HepG2 (cell line): ENCODE results near the gene BCL11B. TPM values are rescaled to one million over a fixed set of nuclear protein-coding genes. Genes with fewer than 3 reads are reported as not detected.

Experiments
- ATAC-seq: fragments of 200-7000 bp; cut with Tn5 transposase; 3 replicates; pipeline ENCODE4 v1.9.1; 2020; ENCODE audit warnings: mild to moderate bottlenecking, moderate library complexity
- BruUV-seq: library from RNA; stranded (reverse); fragments of 400-500 nt; replicated peaks from 2 replicates; lab custom pipeline; 2021; lab: Mats Ljungman, UMichigan
- CTCF ChIA-PET: fragments of 300-600 bp; formaldehyde crosslinking; extraction: SDS; loops from one replicate; lab custom pipeline; 2021; ENCODE audit warnings: low total read pairs, inconsistent platforms, low intra/inter-chr PET ratio; lab: Yijun Ruan, JAX
- POLR2A ChIA-PET: fragments of 350-600 bp; sonication (Branson Sonifier 250); formaldehyde crosslinking; loops from one replicate; lab custom pipeline; 2020; ENCODE audit warnings: antibody characterized with exemption, inconsistent platforms; lab: Yijun Ruan, JAX
- DNase-seq: peaks from one replicate; pipeline ENCODE4 v3.0.0-alpha.2; 2015; ENCODE audit warnings: low spot score
- FAIRE-seq: peaks from 3 replicates; lab custom pipeline; 2011; peaks lifted over from hg19 to GRCh38; lab: Jason Lieb, UNC
- H2AFZ ChIP-seq: one replicate; pipeline ENCODE4 v1.6.1; 2011; ENCODE audit warnings: low read length, inconsistent platforms
- H3K27ac ChIP-seq: fragments of 300-600 bp; 3 replicates; pipeline ENCODE4 v1.8.0; 2011; ENCODE audit warnings: mixed run types, mild to moderate bottlenecking, mixed read lengths, low read length, inconsistent platforms; ENCODE audit not compliant: insufficient read depth; ENCODE audit errors: extremely low read length
- H3K27me3 ChIP-seq, 2 experiments: fragments of 200-600 bp in 1 of 2; 2 replicates in 1 of 2; 3 replicates in 1 of 2; pipeline versions ENCODE4 v1.6.0 to v1.8.0; 2011; ENCODE audit warnings: low read length in 2 of 2, mild to moderate bottlenecking in 2 of 2, moderate library complexity in 2 of 2, inconsistent platforms in 1 of 2; ENCODE audit not compliant: insufficient read depth in 2 of 2, control insufficient read depth in 1 of 2
- H3K36me3 ChIP-seq, 2 experiments: fragments of 200-600 bp in 1 of 2; replicated peaks in 1 of 2; 2 replicates in 1 of 2; 3 replicates in 1 of 2; pipeline versions ENCODE4 v1.5.1 to v1.8.0; 2011; ENCODE audit warnings: low read length in 2 of 2, inconsistent platforms in 1 of 2; ENCODE audit not compliant: insufficient read depth in 2 of 2, control insufficient read depth in 1 of 2
- H3K4me1 ChIP-seq: 2 replicates; pipeline ENCODE4 v1.5.1; 2012; ENCODE audit warnings: low read length, inconsistent platforms; ENCODE audit not compliant: insufficient read depth
- H3K4me2 ChIP-seq: 2 replicates; pipeline ENCODE4 v1.6.0; 2011; ENCODE audit warnings: low read depth, low read length, inconsistent platforms
- H3K4me3 ChIP-seq, 3 experiments: fragments of 200-600 bp in 1 of 3; sonication (generic), shearing (Covaris generic) in 1 of 3; replicated peaks in 1 of 3; 2 replicates each; pipeline ENCODE4 v1.5.1; 2011 to 2016; ENCODE audit warnings: low read length in 3 of 3, inconsistent platforms in 2 of 3, low read depth in 2 of 3, mild to moderate bottlenecking in 2 of 3, control low read depth in 1 of 3, mixed read lengths in 1 of 3; ENCODE audit not compliant: insufficient read depth in 1 of 3
- H3K79me2 ChIP-seq: one replicate; pipeline ENCODE4 v1.6.1; 2011; ENCODE audit warnings: low read length, inconsistent platforms; ENCODE audit not compliant: insufficient read depth
- H3K9ac ChIP-seq: 2 replicates; pipeline ENCODE4 v1.6.0; 2011; ENCODE audit warnings: mild to moderate bottlenecking, low read depth, low read length, inconsistent platforms; ENCODE audit not compliant: insufficient read depth
- H3K9me3 ChIP-seq: 2 replicates; pipeline ENCODE4 v1.5.1; 2012; ENCODE audit warnings: mild to moderate bottlenecking, low read length
- H4K20me1 ChIP-seq: 2 replicates; pipeline ENCODE4 v1.6.0; 2011; ENCODE audit warnings: inconsistent platforms, mild to moderate bottlenecking, low read length, moderate library complexity; ENCODE audit not compliant: insufficient read depth
- ATF1 ChIP-seq: IDR thresholded peaks from 2 replicates; pipeline ENCODE4 v1.6.1; 2016; ENCODE audit warnings: mild to moderate bottlenecking, control low read depth
- CENPX ChIP-seq: sonication (generic); formaldehyde crosslinking; IDR thresholded peaks from 2 replicates; pipeline ENCODE4 v1.9.0; 2021; ENCODE audit warnings: mild to moderate bottlenecking, missing genetic modification reagents, moderate library complexity
- HOXA5 ChIP-seq: sonication (generic); formaldehyde crosslinking; IDR thresholded peaks from 2 replicates; pipeline ENCODE4 v1.4.0; 2020; ENCODE audit warnings: missing genetic modification reagents
- KDM2A ChIP-seq: sonication (generic); formaldehyde crosslinking; IDR thresholded peaks from 2 replicates; pipeline ENCODE4 v1.4.0; 2020; ENCODE audit warnings: low read depth, missing genetic modification reagents, borderline replicate concordance
- NBN ChIP-seq: fragments of 450-650 bp; conservative IDR thresholded peaks from 2 replicates; pipeline ENCODE4 v1.6.1; 2017
- POLR2AphosphoS2 ChIP-seq: IDR thresholded peaks from 2 replicates; pipeline ENCODE4 v1.6.1; 2011; ENCODE audit warnings: low read depth, low read length, improper control_type of control experiment
- RNF2 ChIP-seq: fragments of 450-650 bp; conservative IDR thresholded peaks from 2 replicates; pipeline ENCODE4 v1.6.1; 2016; ENCODE audit warnings: low read depth
- TGIF2 ChIP-seq: IDR thresholded peaks from 2 replicates; pipeline ENCODE4 v1.6.1; 2016; ENCODE audit warnings: control low read depth, missing compliant biosample characterization
- ZNF558 ChIP-seq: sonication (generic); formaldehyde crosslinking; IDR thresholded peaks from 2 replicates; pipeline ENCODE4 v1.9.0; 2022; ENCODE audit warnings: mild to moderate bottlenecking, missing genetic modification reagents, borderline replicate concordance
- WGBS: methylation state at CpG from one replicate; pipeline ENCODE4 v1.1.6; 2017; ENCODE audit warnings: low lambda C conversion rate; 5-methylcytosine and 5-hydroxymethylcytosine counted together
- in situ Hi-C: cut with HindIII; loops from 2 replicates; pipeline ENCODE4 v1.10.0; 2017; ENCODE audit warnings: low pct_unique_long_range_greater_than_20kb; ENCODE audit not compliant: extremely low pct_ligation_motif_present
- intact Hi-C: fragments of 100-400 bp; cut with micrococcal nuclease; formaldehyde crosslinking; loops from one replicate; pipeline ENCODE4 v1.10.0; 2022; ENCODE audit not compliant: unreplicated experiment
- polyA plus RNA-seq, 8 experiments: library from polyadenylated mRNA; depleted of rRNA in 3 of 8; stranded (reverse) in 7 of 8; unstranded in 1 of 8; fragments of >200 nt; fragmentation: Illumina TruSeq in 4 of 8; extraction: Trizol in 4 of 8; gene quantifications; 2 replicates each; pipeline versions ENCODE4 v1.2.1 to v1.2.3, GENCODE V29; 2011 to 2016; ENCODE audit warnings: low read depth in 4 of 8, missing spikeins in 1 of 8, mixed read lengths in 1 of 8; ENCODE audit not compliant: insufficient read depth in 1 of 8
- total RNA-seq, 5 experiments: library from RNA; depleted of rRNA; stranded (reverse); fragments of >200 nt; fragmentation: Illumina TruSeq; extraction: Trizol; gene quantifications; 2 replicates each; pipeline ENCODE4 v1.2.3, GENCODE V29; 2016; ENCODE audit warnings: low read depth in 1 of 5
- TF ChIP-seq, protein P1 (sequence below): sonication (generic); formaldehyde crosslinking; IDR thresholded peaks from 2 replicates; pipeline ENCODE4 v1.8.0; 2022; ENCODE audit warnings: missing genetic modification reagents, mild to moderate bottlenecking, inconsistent platforms, borderline replicate concordance
- TF ChIP-seq, protein P2 (sequence below): sonication (generic); formaldehyde crosslinking; IDR thresholded peaks from 2 replicates; pipeline ENCODE4 v1.9.0; 2021; ENCODE audit warnings: missing genetic modification reagents, mild to moderate bottlenecking, borderline replicate concordance
- TF ChIP-seq, protein P3 (sequence below): IDR thresholded peaks from 2 replicates; pipeline ENCODE4 v1.6.1; 2016; ENCODE audit warnings: missing biosample characterization, missing genetic modification reagents, low read depth
- TF ChIP-seq, protein P4 (sequence below): sonication (generic); formaldehyde crosslinking; IDR thresholded peaks from 2 replicates; pipeline ENCODE4 v1.4.0; 2020; ENCODE audit warnings: missing genetic modification reagents, borderline replicate concordance
- TF ChIP-seq, protein P5 (sequence below): sonication (generic); formaldehyde crosslinking; IDR thresholded peaks from 2 replicates; pipeline ENCODE4 v1.4.0; 2020; ENCODE audit warnings: low read depth, missing genetic modification reagents

Gene BCL11B
- total and polyA plus RNA-seq, 2 of the 13 experiments (the other 11 are each of a cell fraction or from before 2014, with no cell fraction given): not detected

DNA sequence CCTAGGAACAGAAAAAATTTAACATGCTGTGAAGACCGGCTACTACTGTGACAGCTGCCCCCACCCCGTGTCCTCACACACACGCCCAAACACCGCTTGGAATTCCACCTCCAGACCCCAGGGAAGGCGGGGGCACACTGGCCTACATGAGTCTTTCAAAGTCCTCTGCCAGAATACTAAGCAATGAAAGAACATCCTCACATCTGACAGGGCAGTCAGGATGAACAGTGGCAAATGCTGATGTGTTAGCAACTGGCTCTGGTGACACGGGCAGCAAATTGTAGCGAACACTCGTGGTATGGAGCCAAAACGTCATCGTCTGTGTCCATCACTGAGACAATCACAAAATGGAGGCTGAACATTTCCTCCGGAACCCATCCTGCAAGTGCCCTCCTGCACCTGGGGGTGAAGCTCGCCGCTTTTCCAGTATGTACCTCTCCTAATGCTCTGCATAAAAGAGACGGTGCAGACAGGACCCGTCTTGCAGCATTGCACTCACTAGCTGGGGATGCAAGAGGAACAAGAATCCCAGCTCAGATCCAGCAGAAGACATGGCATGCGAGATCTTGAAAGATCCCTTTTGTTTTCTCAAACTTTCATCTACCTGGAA lies 94.8 kb downstream of the BCL11B start:
- ATAC-seq (no peak), DNase-seq (no peak), FAIRE-seq (no peak)
- CTCF ChIA-PET: no interaction called here
- intact Hi-C loops (no loop called here), in situ Hi-C loops (no loop called here)
- H3K36me3 ChIP-seq: no peaks in the 10 kb centered on the region
- no peaks in the 10 kb centered on the region for H3K4me1 ChIP-seq
- no peak overlapping the region for H2AFZ ChIP-seq
- H3K27me3 ChIP-seq: peaks cover 0 to 20% of the 10 kb centered on the region in 2 experiments; a peak in 2 of 5 replicates
- WGBS: 22% methylated on average over 11 of the region's 16 CpGs
- BruUV-seq: no TSS peak
- no peaks in the 10 kb centered on the region for H4K20me1 ChIP-seq
- H3K27ac ChIP-seq: no peak overlapping the region
- no peak overlapping the region for H3K9ac ChIP-seq
- H3K4me2 ChIP-seq: no peak overlapping the region
- no peak overlapping the region for H3K4me3 ChIP-seq
- no peaks in the 10 kb centered on the region for H3K9me3 ChIP-seq
- POLR2A ChIA-PET: no interaction called here
- H3K79me2 ChIP-seq: no peaks in the 10 kb centered on the region
- TF ChIP-seq, protein P1, sequence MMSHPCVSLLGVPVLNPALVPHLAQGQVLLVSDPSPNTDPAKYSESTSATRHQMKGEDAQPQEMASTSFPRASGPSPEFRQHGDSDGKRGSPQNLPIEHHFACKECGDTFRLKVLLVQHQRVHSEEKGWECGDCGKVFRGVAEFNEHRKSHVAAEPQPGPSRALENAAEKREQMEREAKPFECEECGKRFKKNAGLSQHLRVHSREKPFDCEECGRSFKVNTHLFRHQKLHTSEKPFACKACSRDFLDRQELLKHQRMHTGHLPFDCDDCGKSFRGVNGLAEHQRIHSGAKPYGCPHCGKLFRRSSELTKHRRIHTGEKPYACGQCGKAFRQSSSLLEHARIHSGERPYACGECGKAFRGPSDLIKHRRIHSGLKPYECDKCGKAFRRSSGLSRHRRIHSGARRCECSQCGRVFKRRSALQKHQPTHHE (CRISPR knock-in tag): no peak
- TF ChIP-seq, protein P2, sequence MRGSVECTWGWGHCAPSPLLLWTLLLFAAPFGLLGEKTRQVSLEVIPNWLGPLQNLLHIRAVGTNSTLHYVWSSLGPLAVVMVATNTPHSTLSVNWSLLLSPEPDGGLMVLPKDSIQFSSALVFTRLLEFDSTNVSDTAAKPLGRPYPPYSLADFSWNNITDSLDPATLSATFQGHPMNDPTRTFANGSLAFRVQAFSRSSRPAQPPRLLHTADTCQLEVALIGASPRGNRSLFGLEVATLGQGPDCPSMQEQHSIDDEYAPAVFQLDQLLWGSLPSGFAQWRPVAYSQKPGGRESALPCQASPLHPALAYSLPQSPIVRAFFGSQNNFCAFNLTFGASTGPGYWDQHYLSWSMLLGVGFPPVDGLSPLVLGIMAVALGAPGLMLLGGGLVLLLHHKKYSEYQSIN: no peak
- TF ChIP-seq, protein P3, sequence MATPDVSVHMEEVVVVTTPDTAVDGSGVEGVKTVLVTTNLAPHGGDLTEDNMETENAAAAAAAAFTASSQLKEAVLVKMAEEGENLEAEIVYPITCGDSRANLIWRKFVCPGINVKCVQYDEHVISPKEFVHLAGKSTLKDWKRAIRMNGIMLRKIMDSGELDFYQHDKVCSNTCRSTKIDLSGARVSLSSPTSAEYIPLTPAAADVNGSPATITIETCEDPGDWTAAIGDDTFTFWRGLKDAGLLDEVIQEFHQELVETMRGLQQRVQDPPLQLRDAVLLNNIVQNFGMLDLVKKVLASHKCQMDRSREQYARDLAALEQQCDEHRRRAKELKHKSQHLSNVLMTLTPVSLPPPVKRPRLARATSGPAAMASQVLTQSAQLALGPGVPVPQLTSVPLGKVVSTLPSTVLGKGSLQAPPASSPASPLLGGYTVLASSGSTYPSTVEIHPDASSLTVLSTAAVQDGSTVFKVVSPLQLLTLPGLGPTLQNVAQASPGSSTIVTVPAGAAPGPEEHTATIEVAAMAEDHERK (CRISPR knock-in tag): no peak
- TF ChIP-seq ZNF558 (CRISPR knock-in tag) (no peak), RNF2 (no peak), ATF1 (CRISPR knock-in tag) (no peak), KDM2A (CRISPR knock-in tag) (no peak), TGIF2 (CRISPR knock-in tag) (no peak), HOXA5 (CRISPR knock-in tag) (no peak), POLR2AphosphoS2 (no peak), NBN (no peak), CENPX (CRISPR knock-in tag) (no peak)
- TF ChIP-seq, protein P4, sequence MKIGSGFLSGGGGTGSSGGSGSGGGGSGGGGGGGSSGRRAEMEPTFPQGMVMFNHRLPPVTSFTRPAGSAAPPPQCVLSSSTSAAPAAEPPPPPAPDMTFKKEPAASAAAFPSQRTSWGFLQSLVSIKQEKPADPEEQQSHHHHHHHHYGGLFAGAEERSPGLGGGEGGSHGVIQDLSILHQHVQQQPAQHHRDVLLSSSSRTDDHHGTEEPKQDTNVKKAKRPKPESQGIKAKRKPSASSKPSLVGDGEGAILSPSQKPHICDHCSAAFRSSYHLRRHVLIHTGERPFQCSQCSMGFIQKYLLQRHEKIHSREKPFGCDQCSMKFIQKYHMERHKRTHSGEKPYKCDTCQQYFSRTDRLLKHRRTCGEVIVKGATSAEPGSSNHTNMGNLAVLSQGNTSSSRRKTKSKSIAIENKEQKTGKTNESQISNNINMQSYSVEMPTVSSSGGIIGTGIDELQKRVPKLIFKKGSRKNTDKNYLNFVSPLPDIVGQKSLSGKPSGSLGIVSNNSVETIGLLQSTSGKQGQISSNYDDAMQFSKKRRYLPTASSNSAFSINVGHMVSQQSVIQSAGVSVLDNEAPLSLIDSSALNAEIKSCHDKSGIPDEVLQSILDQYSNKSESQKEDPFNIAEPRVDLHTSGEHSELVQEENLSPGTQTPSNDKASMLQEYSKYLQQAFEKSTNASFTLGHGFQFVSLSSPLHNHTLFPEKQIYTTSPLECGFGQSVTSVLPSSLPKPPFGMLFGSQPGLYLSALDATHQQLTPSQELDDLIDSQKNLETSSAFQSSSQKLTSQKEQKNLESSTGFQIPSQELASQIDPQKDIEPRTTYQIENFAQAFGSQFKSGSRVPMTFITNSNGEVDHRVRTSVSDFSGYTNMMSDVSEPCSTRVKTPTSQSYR (CRISPR knock-in tag): no peak
- TF ChIP-seq, protein P5, sequence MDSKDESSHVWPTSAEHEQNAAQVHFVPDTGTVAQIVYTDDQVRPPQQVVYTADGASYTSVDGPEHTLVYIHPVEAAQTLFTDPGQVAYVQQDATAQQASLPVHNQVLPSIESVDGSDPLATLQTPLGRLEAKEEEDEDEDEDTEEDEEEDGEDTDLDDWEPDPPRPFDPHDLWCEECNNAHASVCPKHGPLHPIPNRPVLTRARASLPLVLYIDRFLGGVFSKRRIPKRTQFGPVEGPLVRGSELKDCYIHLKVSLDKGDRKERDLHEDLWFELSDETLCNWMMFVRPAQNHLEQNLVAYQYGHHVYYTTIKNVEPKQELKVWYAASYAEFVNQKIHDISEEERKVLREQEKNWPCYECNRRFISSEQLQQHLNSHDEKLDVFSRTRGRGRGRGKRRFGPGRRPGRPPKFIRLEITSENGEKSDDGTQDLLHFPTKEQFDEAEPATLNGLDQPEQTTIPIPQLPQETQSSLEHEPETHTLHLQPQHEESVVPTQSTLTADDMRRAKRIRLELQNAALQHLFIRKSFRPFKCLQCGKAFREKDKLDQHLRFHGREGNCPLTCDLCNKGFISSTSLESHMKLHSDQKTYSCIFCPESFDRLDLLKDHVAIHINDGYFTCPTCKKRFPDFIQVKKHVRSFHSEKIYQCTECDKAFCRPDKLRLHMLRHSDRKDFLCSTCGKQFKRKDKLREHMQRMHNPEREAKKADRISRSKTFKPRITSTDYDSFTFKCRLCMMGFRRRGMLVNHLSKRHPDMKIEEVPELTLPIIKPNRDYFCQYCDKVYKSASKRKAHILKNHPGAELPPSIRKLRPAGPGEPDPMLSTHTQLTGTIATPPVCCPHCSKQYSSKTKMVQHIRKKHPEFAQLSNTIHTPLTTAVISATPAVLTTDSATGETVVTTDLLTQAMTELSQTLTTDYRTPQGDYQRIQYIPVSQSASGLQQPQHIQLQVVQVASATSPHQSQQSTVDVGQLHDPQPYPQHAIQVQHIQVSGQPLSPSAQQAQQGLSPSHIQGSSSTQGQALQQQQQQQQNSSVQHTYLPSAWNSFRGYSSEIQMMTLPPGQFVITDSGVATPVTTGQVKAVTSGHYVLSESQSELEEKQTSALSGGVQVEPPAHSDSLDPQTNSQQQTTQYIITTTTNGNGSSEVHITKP (CRISPR knock-in tag): no peak
